ENCODE results near the gene NRIP3. TPM values are rescaled to one million over a fixed set of nuclear protein-coding genes. Genes with fewer than 3 reads are reported as not detected.

Gene NRIP3
- polyA plus RNA-seq, 1 donor (not counting 4 experiments of a cell fraction or from before 2014, with no cell fraction given) = 1.00 TPM

DNA sequence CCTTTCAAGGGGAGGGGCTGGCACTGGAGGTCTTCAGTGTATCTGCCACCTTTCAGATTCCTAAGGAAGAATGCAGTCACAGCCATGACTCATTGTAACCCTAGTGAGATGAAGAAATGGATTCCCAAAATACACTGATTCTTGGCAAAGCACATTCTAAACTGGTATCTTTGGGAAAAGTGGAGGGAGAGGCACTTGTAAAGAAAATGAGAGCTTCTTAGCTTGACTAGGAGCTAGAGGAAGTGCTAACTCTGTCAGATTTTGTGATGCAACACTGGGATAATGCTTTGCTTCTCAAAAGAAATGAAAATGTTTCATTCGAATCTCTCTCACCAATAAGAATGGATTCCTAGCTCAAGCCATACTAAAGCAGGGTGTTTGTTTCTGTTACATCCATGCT, 14.3 kb downstream of the NRIP3 start:
- no peaks in the 10 kb centered on the region for H3K27me3 ChIP-seq (ENCODE audit: control insufficient read depth, extremely low read depth, insufficient read depth, low read length)
- DNase-seq (ENCODE audit: low read depth, low spot score) (no peak), FAIRE-seq (no peak)
- H2AFZ ChIP-seq (ENCODE audit: control insufficient read depth, low read length) = no peak overlapping the region
- no peak overlapping the region for H3K9ac ChIP-seq (ENCODE audit: control insufficient read depth, extremely low read depth, insufficient read depth, low read length)
- no peak for TF ChIP-seq EZH2 (IDR thresholded peaks at IDR 0.05; ENCODE audit: low read length)
- TF ChIP-seq, protein P1, sequence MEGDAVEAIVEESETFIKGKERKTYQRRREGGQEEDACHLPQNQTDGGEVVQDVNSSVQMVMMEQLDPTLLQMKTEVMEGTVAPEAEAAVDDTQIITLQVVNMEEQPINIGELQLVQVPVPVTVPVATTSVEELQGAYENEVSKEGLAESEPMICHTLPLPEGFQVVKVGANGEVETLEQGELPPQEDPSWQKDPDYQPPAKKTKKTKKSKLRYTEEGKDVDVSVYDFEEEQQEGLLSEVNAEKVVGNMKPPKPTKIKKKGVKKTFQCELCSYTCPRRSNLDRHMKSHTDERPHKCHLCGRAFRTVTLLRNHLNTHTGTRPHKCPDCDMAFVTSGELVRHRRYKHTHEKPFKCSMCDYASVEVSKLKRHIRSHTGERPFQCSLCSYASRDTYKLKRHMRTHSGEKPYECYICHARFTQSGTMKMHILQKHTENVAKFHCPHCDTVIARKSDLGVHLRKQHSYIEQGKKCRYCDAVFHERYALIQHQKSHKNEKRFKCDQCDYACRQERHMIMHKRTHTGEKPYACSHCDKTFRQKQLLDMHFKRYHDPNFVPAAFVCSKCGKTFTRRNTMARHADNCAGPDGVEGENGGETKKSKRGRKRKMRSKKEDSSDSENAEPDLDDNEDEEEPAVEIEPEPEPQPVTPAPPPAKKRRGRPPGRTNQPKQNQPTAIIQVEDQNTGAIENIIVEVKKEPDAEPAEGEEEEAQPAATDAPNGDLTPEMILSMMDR (optimal IDR thresholded peaks at IDR 0.05 in 1 of 3, IDR thresholded peaks at IDR 0.05 in 1 of 3, conservative IDR thresholded peaks at IDR 0.05 in 1 of 3; ENCODE audit: extremely low read depth in 1 of 3, insufficient read depth in 2 of 3, low read length in 3 of 3) = no peak
- no peak overlapping the region for H3K27ac ChIP-seq (ENCODE audit: control insufficient read depth, insufficient read depth, low read length)
- no peaks in the 10 kb centered on the region for H3K4me1 ChIP-seq (ENCODE audit: control insufficient read depth, extremely low read depth, insufficient read depth, low read length)
- H3K4me3 ChIP-seq (ENCODE audit: control insufficient read depth in 2 of 3, extremely low read depth in 1 of 3, insufficient read depth in 2 of 3, low read depth in 1 of 3, low read length in 3 of 3) = no peak overlapping the region
- H3K4me2 ChIP-seq (ENCODE audit: control insufficient read depth, extremely low read depth, insufficient read depth, low read depth, low read length) = no peak overlapping the region
- H3K9me3 ChIP-seq (ENCODE audit: control insufficient read depth, low read depth, low read length) = no peaks in the 10 kb centered on the region
- H3K9me1 ChIP-seq (ENCODE audit: control insufficient read depth, extremely low read depth, insufficient read depth, low read length) = no peaks in the 10 kb centered on the region
- dilution Hi-C loops (cut with MboI; ENCODE audit: extremely low pct_ligation_motif_present, low sequenced_read_pairs) = no loop called here
- no peaks in the 10 kb centered on the region for H4K20me1 ChIP-seq (ENCODE audit: control insufficient read depth, extremely low read depth, insufficient read depth, low read length)
- H3K36me3 ChIP-seq (ENCODE audit: control insufficient read depth in 2 of 2, extremely low read depth in 1 of 2, insufficient read depth in 2 of 2, low read length in 2 of 2) = no peaks in the 10 kb centered on the region
- H3K79me2 ChIP-seq (ENCODE audit: control insufficient read depth, insufficient read depth, low read length) = no peaks in the 10 kb centered on the region

DNA sequence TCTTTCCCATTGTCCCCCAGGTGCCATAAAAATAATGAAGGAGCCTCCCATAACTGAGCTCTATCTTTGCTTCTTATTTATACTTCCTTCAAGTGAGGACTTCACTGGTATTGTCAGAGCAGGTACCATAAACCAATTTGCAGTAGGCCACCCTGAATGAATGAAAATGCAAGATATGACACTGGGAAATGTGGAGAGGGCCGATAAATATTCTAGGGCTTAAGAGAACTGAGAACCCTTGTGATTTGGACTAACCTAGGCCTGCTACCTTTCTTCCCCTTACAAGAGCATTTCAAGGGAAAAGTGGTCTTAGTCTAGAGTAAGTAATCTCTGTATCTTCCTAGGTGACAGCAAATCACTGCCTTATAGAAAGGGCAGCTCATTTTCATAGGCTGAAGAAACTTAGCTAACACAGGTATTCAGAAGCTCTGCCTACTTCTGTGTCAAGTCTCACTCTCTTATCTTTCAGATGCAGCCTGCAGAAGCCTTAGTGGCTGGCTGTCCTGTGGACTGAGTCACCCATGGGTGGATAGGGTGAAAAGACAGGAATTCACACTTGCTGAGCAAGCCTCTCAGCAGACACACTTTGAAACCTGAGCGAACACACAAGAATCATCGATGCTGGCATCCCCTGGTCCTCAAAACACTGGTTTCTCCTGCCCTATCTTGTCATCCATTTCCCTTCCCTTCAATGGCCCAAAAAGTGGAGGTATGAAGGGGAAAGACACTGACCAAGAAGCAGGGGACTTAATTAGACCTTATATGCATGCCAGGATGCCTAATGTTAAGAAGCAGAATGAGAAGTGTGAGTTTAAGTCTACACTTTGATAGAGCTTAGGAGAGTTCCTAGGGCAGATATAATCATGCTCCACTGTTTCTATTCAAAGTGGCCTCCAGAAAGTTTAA, 15.2 kb downstream of the NRIP3 start:
- dilution Hi-C loops (cut with MboI; ENCODE audit: extremely low pct_ligation_motif_present, low sequenced_read_pairs) = no loop called here
- Histone ChIP-seq H4K20me1 (ENCODE audit: control insufficient read depth, extremely low read depth, insufficient read depth, low read length) (no peaks in the 10 kb centered on the region), H3K4me3 (ENCODE audit: control insufficient read depth in 2 of 3, extremely low read depth in 1 of 3, insufficient read depth in 2 of 3, low read depth in 1 of 3, low read length in 3 of 3) (no peak overlapping the region), H3K4me2 (ENCODE audit: control insufficient read depth, extremely low read depth, insufficient read depth, low read depth, low read length) (no peak overlapping the region), H3K4me1 (ENCODE audit: control insufficient read depth, extremely low read depth, insufficient read depth, low read length) (no peaks in the 10 kb centered on the region), H3K9me3 (ENCODE audit: control insufficient read depth, low read depth, low read length) (no peaks in the 10 kb centered on the region), H3K9me1 (ENCODE audit: control insufficient read depth, extremely low read depth, insufficient read depth, low read length) (no peaks in the 10 kb centered on the region), H3K27me3 (ENCODE audit: control insufficient read depth, extremely low read depth, insufficient read depth, low read length) (no peaks in the 10 kb centered on the region), H3K79me2 (ENCODE audit: control insufficient read depth, insufficient read depth, low read length) (no peaks in the 10 kb centered on the region), H2AFZ (ENCODE audit: control insufficient read depth, low read length) (no peak overlapping the region), H3K9ac (ENCODE audit: control insufficient read depth, extremely low read depth, insufficient read depth, low read length) (no peak overlapping the region), H3K27ac (ENCODE audit: control insufficient read depth, insufficient read depth, low read length) (no peak overlapping the region), H3K36me3 (ENCODE audit: control insufficient read depth in 2 of 2, extremely low read depth in 1 of 2, insufficient read depth in 2 of 2, low read length in 2 of 2) (no peaks in the 10 kb centered on the region)
- TF ChIP-seq EZH2 (IDR thresholded peaks at IDR 0.05; ENCODE audit: low read length) = no peak
- TF ChIP-seq, protein P1 (optimal IDR thresholded peaks at IDR 0.05 in 1 of 3, IDR thresholded peaks at IDR 0.05 in 1 of 3, conservative IDR thresholded peaks at IDR 0.05 in 1 of 3; ENCODE audit: extremely low read depth in 1 of 3, insufficient read depth in 2 of 3, low read length in 3 of 3) = no peak
- DNase-seq (ENCODE audit: low read depth, low spot score) (no peak), FAIRE-seq (no peak)
